ENCODE data around the gene SGCD. TPM values are rescaled to one million over a fixed set of nuclear protein-coding genes. Genes with fewer than 3 reads are reported as not detected.

The SGCD gene
- total RNA-seq, 1 experiment from 2014 or later: not detected

DNA sequence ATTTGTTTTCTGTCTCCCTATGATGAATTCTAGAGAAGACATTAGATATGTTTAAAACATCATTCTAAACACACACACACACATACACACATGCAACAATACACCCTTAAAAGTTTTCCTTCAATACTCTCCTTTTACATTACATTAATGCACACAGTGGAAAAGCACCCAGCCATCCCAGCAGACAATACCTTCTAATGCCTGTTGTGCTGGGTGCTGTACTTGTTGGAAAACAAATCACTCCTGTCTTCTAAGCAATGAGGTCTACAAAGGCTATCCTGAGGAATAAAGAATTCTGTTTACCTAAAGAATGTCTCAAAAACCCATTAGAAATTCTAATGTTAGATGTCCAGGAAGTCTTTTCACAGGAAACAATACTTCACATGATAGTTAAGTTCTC is 264.0 kb downstream of the SGCD start:
- ATAC-seq: no peak
- H3K4me1 ChIP-seq (ENCODE audit: control insufficient read depth in 1 of 2, insufficient read depth in 2 of 2, low read length in 2 of 2): no peaks in the 10 kb centered on the region
- no peak overlapping the region for H2AFZ ChIP-seq (ENCODE audit: low read depth, low read length, poor library complexity, severe bottlenecking)
- no peak overlapping the region for H3K9ac ChIP-seq (ENCODE audit: low read length)
- intact Hi-C loops (cut with micrococcal nuclease): no loop called here
- H3K36me3 ChIP-seq (ENCODE audit: control insufficient read depth in 1 of 2, insufficient read depth in 2 of 2, low read length in 2 of 2): no peaks in the 10 kb centered on the region
- H3K4me3 ChIP-seq (replicated peaks in 1 of 2; ENCODE audit: low read depth in 1 of 2, low read length in 2 of 2): no peak overlapping the region
- TF ChIP-seq POLR2AphosphoS5 (IDR thresholded peaks at IDR 0.05; ENCODE audit: low read depth, low read length): no peak
- no peak for TF ChIP-seq SIN3A (IDR thresholded peaks at IDR 0.05; ENCODE audit: low read depth)
- TF ChIP-seq ZFX (IDR thresholded peaks at IDR 0.05): no peak
- TF ChIP-seq, protein P1, sequence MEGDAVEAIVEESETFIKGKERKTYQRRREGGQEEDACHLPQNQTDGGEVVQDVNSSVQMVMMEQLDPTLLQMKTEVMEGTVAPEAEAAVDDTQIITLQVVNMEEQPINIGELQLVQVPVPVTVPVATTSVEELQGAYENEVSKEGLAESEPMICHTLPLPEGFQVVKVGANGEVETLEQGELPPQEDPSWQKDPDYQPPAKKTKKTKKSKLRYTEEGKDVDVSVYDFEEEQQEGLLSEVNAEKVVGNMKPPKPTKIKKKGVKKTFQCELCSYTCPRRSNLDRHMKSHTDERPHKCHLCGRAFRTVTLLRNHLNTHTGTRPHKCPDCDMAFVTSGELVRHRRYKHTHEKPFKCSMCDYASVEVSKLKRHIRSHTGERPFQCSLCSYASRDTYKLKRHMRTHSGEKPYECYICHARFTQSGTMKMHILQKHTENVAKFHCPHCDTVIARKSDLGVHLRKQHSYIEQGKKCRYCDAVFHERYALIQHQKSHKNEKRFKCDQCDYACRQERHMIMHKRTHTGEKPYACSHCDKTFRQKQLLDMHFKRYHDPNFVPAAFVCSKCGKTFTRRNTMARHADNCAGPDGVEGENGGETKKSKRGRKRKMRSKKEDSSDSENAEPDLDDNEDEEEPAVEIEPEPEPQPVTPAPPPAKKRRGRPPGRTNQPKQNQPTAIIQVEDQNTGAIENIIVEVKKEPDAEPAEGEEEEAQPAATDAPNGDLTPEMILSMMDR (IDR thresholded peaks at IDR 0.05 in 2 of 3, conservative IDR thresholded peaks at IDR 0.05 in 1 of 3; ENCODE audit: borderline replicate concordance in 1 of 3, insufficient read depth in 1 of 3, low read depth in 2 of 3, low read length in 2 of 3): no peak
- TF ChIP-seq, protein P2, sequence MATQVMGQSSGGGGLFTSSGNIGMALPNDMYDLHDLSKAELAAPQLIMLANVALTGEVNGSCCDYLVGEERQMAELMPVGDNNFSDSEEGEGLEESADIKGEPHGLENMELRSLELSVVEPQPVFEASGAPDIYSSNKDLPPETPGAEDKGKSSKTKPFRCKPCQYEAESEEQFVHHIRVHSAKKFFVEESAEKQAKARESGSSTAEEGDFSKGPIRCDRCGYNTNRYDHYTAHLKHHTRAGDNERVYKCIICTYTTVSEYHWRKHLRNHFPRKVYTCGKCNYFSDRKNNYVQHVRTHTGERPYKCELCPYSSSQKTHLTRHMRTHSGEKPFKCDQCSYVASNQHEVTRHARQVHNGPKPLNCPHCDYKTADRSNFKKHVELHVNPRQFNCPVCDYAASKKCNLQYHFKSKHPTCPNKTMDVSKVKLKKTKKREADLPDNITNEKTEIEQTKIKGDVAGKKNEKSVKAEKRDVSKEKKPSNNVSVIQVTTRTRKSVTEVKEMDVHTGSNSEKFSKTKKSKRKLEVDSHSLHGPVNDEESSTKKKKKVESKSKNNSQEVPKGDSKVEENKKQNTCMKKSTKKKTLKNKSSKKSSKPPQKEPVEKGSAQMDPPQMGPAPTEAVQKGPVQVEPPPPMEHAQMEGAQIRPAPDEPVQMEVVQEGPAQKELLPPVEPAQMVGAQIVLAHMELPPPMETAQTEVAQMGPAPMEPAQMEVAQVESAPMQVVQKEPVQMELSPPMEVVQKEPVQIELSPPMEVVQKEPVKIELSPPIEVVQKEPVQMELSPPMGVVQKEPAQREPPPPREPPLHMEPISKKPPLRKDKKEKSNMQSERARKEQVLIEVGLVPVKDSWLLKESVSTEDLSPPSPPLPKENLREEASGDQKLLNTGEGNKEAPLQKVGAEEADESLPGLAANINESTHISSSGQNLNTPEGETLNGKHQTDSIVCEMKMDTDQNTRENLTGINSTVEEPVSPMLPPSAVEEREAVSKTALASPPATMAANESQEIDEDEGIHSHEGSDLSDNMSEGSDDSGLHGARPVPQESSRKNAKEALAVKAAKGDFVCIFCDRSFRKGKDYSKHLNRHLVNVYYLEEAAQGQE (IDR thresholded peaks at IDR 0.05; ENCODE audit: low read depth): no peak
- no peak for TF ChIP-seq JUND (IDR thresholded peaks at IDR 0.05)
- no peak for TF ChIP-seq TCF7L2 (IDR thresholded peaks at IDR 0.05; ENCODE audit: borderline replicate concordance, extremely low read depth, insufficient read depth, insufficient read length)
- TF ChIP-seq SP1 (IDR thresholded peaks at IDR 0.05; ENCODE audit: low read depth): no peak
- TF ChIP-seq, protein P3, sequence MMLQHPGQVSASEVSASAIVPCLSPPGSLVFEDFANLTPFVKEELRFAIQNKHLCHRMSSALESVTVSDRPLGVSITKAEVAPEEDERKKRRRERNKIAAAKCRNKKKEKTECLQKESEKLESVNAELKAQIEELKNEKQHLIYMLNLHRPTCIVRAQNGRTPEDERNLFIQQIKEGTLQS (IDR thresholded peaks at IDR 0.05): no peak
- TF ChIP-seq, protein P4, sequence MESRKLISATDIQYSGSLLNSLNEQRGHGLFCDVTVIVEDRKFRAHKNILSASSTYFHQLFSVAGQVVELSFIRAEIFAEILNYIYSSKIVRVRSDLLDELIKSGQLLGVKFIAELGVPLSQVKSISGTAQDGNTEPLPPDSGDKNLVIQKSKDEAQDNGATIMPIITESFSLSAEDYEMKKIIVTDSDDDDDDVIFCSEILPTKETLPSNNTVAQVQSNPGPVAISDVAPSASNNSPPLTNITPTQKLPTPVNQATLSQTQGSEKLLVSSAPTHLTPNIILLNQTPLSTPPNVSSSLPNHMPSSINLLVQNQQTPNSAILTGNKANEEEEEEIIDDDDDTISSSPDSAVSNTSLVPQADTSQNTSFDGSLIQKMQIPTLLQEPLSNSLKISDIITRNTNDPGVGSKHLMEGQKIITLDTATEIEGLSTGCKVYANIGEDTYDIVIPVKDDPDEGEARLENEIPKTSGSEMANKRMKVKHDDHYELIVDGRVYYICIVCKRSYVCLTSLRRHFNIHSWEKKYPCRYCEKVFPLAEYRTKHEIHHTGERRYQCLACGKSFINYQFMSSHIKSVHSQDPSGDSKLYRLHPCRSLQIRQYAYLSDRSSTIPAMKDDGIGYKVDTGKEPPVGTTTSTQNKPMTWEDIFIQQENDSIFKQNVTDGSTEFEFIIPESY (IDR thresholded peaks at IDR 0.05; ENCODE audit: extremely low read depth, insufficient replicate concordance, low read length): no peak
- TF ChIP-seq RAD21 (IDR thresholded peaks at IDR 0.05; ENCODE audit: low read depth): no peak
- no peak for TF ChIP-seq ZNF274 (IDR thresholded peaks at IDR 0.05; ENCODE audit: low read depth, low read length)
- no peak for TF ChIP-seq YY1 (IDR thresholded peaks at IDR 0.05; ENCODE audit: extremely low read depth, insufficient replicate concordance, low read depth, low read length)
- no peak for TF ChIP-seq SRF (IDR thresholded peaks at IDR 0.05; ENCODE audit: low read depth)
- TF ChIP-seq FOSL1 (IDR thresholded peaks at IDR 0.05; ENCODE audit: low read depth): no peak
- no peak for TF ChIP-seq ELF1 (IDR thresholded peaks at IDR 0.05; ENCODE audit: borderline replicate concordance, low read depth)
- TF ChIP-seq CEBPB (IDR thresholded peaks at IDR 0.05; ENCODE audit: low read depth): no peak
- TF ChIP-seq POLR2A (IDR thresholded peaks at IDR 0.05; ENCODE audit: borderline replicate concordance, extremely low read depth, insufficient read depth, insufficient read length): no peak
- no peaks in the 10 kb centered on the region; a peak in 2 of 4 replicates for H3K9me3 ChIP-seq (ENCODE audit: control insufficient read depth in 1 of 2, insufficient read depth in 1 of 2, low read depth in 1 of 2, low read length in 2 of 2)
- no TSS peak for BruUV-seq (replicated peaks)
- H3K9me2 ChIP-seq (ENCODE audit: insufficient read depth): no peaks in the 10 kb centered on the region
- H3K27me3 ChIP-seq (ENCODE audit: insufficient read depth, low read length): no peaks in the 10 kb centered on the region
- no peaks in the 10 kb centered on the region for H3K79me2 ChIP-seq (ENCODE audit: insufficient read depth, low read length)
- RAD21 ChIA-PET (ENCODE audit: low non-redundant PET in 1 of 2, low total read pairs in 2 of 2, uncharacterized antibody in 2 of 2, unreplicated experiment in 2 of 2): no interaction called here
- POLR2A ChIA-PET: no interaction called here
- no peak for DNase-seq (ENCODE audit: low read depth, low spot score)
- CTCF ChIA-PET: no interaction called here
- H4K20me1 ChIP-seq (ENCODE audit: insufficient read depth): no peaks in the 10 kb centered on the region
- H3K4me2 ChIP-seq (ENCODE audit: low read length): no peak overlapping the region
- H3K27ac ChIP-seq (ENCODE audit: low read depth, low read length): no peak overlapping the region

Data from HCT116 (cell line).